WI38 (cell line): Measurements from ENCODE around the gene KLRG1.

ENCODE experiments used
- H3K4me3 ChIP-seq: 2 replicates; pipeline ENCODE4 v1.5.1; 2011; ENCODE audit warnings: low read depth, mild to moderate bottlenecking, control low read depth, low read length
- TF ChIP-seq, protein P1 (sequence below): IDR thresholded peaks from 2 replicates; pipeline ENCODE4 v1.5.1; 2012; ENCODE audit warnings: low read depth, mild to moderate bottlenecking, control low read depth, low read length

Gene KLRG1

GRCh38 chr12:8980137-8980536 lies 9.2 kb upstream of the KLRG1 start:
- H3K4me3 ChIP-seq = no peak overlapping the region
- TF ChIP-seq, protein P1, sequence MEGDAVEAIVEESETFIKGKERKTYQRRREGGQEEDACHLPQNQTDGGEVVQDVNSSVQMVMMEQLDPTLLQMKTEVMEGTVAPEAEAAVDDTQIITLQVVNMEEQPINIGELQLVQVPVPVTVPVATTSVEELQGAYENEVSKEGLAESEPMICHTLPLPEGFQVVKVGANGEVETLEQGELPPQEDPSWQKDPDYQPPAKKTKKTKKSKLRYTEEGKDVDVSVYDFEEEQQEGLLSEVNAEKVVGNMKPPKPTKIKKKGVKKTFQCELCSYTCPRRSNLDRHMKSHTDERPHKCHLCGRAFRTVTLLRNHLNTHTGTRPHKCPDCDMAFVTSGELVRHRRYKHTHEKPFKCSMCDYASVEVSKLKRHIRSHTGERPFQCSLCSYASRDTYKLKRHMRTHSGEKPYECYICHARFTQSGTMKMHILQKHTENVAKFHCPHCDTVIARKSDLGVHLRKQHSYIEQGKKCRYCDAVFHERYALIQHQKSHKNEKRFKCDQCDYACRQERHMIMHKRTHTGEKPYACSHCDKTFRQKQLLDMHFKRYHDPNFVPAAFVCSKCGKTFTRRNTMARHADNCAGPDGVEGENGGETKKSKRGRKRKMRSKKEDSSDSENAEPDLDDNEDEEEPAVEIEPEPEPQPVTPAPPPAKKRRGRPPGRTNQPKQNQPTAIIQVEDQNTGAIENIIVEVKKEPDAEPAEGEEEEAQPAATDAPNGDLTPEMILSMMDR = no peak

DNA sequence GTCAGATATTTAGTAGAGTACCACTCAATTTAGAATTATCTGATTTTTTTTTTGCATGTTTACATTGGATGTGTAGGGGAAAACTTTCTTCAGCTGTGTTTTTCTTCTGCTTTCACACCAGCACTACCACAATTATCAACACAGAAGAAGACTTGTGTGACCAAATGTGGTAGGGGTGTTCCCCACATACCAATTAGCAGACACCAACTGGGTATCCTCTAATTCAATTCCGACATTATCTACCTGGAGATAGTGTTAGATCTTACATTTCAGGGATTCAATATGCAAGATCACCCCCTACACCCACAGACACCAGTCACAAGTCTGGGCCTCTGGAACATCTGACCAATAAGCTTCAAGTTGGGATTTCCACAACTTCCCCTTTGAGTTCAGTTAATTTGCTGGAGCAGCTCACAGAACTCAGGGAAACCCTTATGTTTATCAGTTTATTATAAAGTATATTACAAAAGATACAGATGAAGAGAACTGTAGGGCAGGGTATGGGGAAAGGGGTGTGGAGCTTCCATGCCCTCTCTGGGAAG lies 4.1 kb upstream of the KLRG1 start:
- H3K4me3 ChIP-seq = no peak overlapping the region
- TF ChIP-seq, protein P1 = no peak

DNA sequence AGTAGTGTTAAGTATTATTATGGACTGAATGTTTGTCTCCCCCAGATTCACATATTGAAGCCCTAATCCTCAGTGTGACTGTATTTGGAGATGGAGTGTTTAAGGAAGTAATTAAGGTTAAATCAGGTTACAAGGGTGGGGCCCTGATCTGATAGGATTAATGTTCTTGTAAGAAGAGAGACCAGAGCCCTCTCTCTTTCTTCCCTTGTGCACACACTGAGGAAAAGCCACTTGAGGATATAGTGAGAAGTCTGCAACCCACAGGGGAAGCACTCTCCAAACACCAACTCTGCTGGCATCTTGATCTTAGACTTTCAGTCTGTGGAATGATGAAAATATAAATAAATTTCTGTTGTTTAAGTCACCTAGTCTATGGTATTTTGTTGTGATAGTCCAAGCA lies 2.2 kb upstream of the KLRG1 start:
- H3K4me3 ChIP-seq = no peak overlapping the region
- TF ChIP-seq, protein P1 = no peak

- TF ChIP-seq, protein P1 = no peak
- no peak overlapping the region for H3K4me3 ChIP-seq
These were observed 1.7 kb upstream of the KLRG1 start for GRCh38 chr12:8987685-8988084.

DNA sequence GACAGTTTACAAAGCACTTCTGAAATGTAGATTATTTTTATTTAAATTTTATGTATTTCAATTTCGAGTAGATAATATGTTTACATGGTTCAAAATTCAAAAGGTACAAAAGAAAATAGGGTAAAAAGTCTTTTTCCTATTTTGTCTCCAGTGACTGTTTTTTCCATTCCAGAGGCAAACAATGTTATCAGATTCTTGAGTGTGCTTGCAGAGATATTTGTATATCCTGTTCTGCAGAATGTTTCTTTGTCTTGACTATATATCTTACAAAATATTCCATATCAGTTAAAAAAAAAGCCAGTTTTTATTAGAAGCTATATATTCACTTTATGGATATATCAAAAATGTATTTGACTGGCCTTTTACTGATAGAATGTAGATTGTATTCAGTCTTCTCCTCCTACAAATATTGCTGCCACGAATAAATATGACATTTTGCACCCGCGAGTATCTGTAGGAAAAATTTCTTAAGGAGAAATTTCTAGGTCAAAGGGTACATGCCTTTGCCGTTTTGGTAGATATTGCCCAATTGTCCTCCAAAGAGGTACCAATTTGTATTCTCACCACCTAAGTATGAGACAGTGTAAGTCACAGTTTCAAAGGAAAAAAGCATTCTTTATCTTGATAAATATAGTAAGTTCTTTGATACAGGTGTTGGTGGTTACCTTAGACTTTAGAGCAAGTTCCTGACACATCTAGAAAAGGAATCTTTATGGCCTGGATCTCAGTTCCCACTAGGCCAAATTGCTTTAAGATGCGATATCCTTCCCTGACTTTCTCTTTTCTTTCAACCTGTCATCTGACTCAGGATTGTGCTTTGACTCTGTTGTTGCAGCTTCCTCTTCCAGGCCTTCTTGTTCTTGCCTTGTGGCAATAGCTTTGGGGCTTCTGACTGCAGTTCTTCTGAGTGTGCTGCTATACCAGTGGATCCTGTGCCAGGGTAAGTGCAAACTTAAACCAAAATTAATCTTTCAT lies 2.3 kb downstream of the KLRG1 start:
- TF ChIP-seq, protein P1 = no peak
- H3K4me3 ChIP-seq = no peak overlapping the region

DNA sequence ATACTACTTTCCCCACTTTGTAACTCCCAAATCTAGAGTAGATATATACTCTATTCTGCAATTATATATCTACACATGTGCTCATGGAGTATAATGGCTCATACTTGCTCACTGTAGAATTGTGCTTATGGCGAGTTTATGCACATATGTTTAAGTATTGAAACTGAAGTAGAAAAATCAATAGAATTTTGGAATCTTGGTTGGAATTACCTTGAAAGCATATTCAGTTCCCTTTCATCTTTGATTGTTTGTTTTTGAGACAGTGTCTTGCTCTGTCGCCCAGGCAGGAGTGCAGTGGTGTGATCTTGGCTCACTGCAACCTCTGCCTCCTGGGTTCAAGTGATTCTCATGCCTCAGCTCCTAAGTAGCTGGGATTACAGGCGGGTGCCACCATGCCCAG lies 4.5 kb downstream of the KLRG1 start:
- no peak overlapping the region for H3K4me3 ChIP-seq
- TF ChIP-seq, protein P1 = no peak
